GM18870 (cell line): ENCODE results near the gene PLXDC2.

Experiments
- ATAC-seq: cut with Tn5 transposase; IDR thresholded peaks from one replicate; pipeline ENCODE4 v1.9.1; 2021; ENCODE audit warnings: moderate library complexity; ENCODE audit not compliant: unreplicated experiment

Gene PLXDC2

GRCh38 chr10:19848226-19848985 is 32.2 kb downstream of the PLXDC2 start:
- ATAC-seq, result no peak

GRCh38 chr10:19853831-19854230 is 37.6 kb downstream of the PLXDC2 start:
- ATAC-seq, result no peak

- no peak for ATAC-seq
These were observed 41.6 kb downstream of the PLXDC2 start for GRCh38 chr10:19857876-19858275.

- ATAC-seq, result no peak
These were observed 43.9 kb downstream of the PLXDC2 start for GRCh38 chr10:19860107-19860506.

GRCh38 chr10:19862811-19863515 is 46.7 kb downstream of the PLXDC2 start:
- no peak for ATAC-seq

GRCh38 chr10:19865676-19866075 is 49.4 kb downstream of the PLXDC2 start:
- no peak for ATAC-seq

- no peak for ATAC-seq
These were observed 53.1 kb downstream of the PLXDC2 start for GRCh38 chr10:19869370-19869769.

- no peak for ATAC-seq
These were observed 56.5 kb downstream of the PLXDC2 start for GRCh38 chr10:19872504-19873271.

GRCh38 chr10:19874190-19874589 is 58.0 kb downstream of the PLXDC2 start:
- ATAC-seq, result no peak

GRCh38 chr10:19874791-19875190 is 58.6 kb downstream of the PLXDC2 start:
- no peak for ATAC-seq

- no peak for ATAC-seq
These were observed 60.3 kb downstream of the PLXDC2 start for GRCh38 chr10:19876570-19876969.

- ATAC-seq, result no peak
These were observed 61.4 kb downstream of the PLXDC2 start for GRCh38 chr10:19877466-19878255.

- ATAC-seq, result no peak
These were observed 66.4 kb downstream of the PLXDC2 start for GRCh38 chr10:19882621-19883020.

GRCh38 chr10:19888061-19888660 is 71.9 kb downstream of the PLXDC2 start:
- no peak for ATAC-seq

GRCh38 chr10:19889256-19889655 is 73.0 kb downstream of the PLXDC2 start:
- ATAC-seq, result no peak

GRCh38 chr10:19891429-19891828 is 75.2 kb downstream of the PLXDC2 start:
- no peak for ATAC-seq

- ATAC-seq, result no peak
These were observed 76.0 kb downstream of the PLXDC2 start for GRCh38 chr10:19892270-19892669.

- ATAC-seq, result no peak
These were observed 76.4 kb downstream of the PLXDC2 start for GRCh38 chr10:19892677-19893076.

GRCh38 chr10:19895500-19895899 is 79.3 kb downstream of the PLXDC2 start:
- ATAC-seq, result no peak

GRCh38 chr10:19902456-19902855 is 86.2 kb downstream of the PLXDC2 start:
- no peak for ATAC-seq
